GM18861 (cell line): ENCODE data around the gene MOV10.
A peak's percentile ranks its signal among the peaks of the same experiment; 100 is the strongest.
"Not testable (repeated sequence)": the region's sequence is repeated elsewhere in the genome, so short reads cannot be mapped to it uniquely, and the experiment has no call there.

Experiments
- ATAC-seq: cut with Tn5 transposase; IDR thresholded peaks from one replicate; pipeline ENCODE4 v1.9.1; 2021; ENCODE audit not compliant: unreplicated experiment

MOV10 gene

DNA sequence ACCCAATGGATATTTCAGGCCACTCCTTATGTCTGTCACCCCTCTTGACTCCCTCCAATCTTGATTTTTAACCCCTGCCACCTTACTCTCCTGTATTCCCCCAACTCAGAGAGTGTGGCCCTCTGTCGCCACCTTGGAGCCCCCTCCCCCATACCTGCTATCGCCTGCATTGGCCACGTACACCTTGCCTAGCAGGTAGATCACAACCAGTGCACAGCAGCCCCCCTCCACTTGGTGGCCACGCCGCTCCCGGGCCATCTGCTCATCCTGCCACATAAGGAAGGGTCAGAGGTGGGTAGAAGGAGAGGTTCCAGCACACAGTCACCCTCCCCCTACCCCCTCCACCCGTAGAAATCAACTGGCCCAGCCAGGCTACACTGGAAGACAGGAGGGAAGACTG, 37.7 kb downstream of the MOV10 start:
- ATAC-seq, result no peak

DNA sequence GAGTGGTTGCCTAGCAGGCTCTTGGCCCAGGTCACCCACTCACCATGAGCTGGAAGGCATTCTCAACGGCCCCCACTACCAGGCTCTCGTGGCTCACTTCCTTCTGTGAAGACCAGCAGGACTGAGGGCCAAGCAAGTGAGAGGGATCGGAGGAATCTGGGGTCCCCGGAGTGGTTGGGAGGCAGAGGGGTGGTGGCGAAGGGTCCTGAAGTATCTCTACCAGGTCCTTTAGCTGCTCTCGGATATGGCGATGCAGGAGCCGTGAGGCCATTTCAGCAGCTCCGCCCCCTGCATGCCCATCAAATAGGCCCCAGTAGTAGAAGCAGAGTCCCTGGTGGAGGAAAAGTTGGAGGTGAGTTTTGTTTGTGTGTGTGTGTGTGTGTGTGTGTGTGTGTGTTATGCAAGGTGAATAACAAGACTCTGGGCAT, 38.3 kb downstream of the MOV10 start:
- no peak for ATAC-seq

DNA sequence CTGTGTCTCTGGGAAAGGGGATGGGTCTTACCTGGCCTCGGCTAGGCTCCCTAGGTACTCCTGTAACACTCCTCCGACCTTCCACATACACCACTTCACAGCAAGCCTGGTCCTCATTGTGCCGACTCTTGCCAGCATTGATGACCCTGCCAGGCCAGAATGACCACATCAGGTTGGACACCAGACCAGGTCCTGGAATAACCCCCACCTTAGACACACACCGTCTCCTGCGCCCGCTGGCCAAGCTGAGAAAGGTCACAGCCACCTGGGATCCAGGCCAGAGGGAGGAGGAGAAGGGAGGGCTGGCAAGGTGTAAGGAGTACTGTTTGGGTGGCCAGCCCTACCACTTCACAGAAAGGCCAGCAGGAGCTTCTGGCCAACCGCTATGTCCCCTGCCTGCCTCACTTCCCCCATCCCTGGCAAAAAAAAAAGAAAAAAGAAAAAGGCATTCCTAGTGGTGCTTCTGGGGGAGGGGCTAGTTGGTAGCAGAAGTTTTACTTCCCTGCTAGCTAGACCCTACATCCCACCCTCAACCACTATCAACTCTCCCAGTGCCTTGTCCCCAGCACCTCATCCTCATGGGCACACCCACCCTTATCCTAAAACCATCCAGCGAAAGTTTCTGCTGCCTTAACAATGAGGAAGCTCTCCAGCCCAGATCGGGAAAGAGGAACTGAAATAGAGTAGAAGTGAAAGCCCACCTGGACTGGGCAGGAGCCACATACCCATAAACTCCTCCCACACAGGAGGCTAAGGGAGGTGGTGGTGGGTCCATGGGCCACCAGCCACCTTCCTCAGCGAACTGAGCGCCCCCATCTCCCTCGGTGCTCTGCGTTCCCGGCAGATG, 39.2 kb downstream of the MOV10 start:
- ATAC-seq, result peak; percentile 29

DNA sequence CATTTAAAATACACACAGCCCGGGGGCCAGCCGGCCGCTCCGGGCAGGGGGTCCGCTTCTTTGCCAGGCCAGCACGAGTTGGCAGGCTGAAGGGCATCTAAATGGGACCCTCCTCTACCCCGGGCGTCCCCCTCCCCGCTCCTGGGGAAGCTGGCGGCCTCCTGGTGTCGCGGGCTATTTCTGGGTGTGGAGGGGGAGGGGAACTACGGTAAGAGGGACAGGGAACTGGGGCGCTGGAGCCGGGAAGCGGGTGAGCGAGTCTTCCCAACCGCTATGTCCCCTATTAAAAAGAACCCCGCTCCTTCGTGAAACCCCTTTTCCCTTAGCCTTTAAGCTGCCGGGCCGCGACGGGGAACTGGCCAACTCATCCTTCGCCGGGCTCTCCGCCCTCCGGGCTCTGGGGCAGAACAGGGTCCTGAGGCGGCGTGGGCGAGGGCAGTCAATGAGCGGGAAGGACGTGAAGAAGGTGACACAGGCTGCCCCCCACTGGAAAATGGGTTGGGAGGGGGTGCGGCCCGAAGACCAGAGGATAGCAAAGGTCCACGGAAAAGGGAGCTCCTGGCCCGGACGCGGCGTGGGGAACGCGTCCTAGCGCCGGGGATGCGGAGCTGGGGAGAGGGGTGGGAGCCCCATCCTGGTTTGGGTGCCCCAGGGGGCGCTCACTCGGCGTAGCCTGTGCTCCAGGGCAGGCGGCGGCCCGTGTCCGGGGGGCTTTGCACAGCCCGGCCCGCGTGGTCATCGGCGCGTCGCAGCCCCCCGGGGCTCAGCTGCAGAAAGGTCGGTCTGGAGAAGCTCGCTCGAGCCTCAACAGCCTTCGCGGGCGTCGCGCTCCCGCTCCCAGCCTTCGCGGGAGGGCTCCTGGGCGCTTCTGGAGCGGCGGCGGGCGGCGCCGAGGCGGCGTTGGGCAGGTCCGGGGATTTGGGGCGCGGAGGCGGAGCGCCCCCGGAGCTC, 40.1 kb downstream of the MOV10 start:
- ATAC-seq, result no peak

- ATAC-seq, result peak; percentile 60
These were observed 41.0 kb downstream of the MOV10 start, which contains the start of gene PPM1J for GRCh38 chr1:112715264-112716053. PPM1J (minus strand) TSS chr1:112715332; CDS start chr1:112715301, 31 bp downstream.

DNA sequence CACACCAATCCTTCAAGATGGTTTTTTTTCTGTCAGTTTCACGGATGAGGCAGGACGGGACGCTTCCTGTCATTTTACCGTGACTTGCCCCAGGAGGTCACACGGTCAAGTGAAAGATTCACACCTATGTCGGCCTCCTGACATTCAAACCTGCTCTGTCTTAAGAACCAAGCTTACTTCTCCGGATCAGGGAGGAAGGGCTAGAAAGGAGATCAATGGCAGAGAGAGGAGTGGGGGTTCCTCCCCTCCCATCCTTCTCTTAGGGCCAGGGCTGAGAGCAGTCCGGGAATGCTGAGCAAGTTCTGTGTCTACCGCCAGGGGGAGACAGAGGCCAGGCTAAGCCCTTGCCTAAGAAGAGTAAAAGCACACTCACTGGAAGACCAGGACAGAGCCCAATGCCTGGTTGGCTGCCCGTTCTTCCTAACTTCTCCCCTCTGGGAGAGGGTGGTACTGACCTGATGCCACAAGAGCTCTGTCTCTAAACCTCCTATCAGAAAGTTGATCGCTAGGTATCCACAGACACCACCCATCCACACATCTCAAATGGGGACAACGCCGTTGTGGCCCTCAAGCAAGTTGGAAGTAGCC, 41.8 kb downstream of the MOV10 start:
- peak; percentile 30 for ATAC-seq

DNA sequence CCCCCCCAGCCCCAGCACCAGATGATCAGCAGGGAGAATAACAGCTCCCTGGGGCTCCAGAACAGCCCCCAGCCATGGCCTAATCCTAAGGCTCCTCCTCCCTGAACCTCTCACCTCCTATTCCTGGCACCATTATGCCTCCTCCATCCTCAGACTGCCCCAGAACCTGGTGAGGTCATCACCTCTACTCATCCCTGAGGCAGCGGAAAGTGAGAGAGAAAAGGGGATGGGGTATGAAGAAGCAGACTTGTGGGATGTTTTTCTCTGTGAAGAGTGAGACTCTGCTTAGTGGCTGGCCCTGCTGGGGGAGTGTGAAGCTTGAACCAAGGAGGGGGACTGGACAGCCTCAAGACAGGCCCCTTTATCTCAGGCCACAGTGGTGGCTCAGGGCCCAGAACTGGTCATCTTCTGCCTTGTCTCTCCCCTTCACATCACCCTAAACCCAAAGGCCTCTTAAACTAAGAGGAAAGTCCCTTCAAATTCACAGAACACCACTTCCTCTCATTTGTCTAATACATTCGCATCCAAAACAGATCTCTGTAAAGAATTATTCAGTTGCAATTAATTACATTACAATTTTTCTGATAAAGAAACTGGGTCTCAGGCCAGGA, 42.9 kb downstream of the MOV10 start:
- no peak for ATAC-seq

- no peak for ATAC-seq
These were observed 44.4 kb downstream of the MOV10 start for GRCh38 chr1:112718691-112719418.

DNA sequence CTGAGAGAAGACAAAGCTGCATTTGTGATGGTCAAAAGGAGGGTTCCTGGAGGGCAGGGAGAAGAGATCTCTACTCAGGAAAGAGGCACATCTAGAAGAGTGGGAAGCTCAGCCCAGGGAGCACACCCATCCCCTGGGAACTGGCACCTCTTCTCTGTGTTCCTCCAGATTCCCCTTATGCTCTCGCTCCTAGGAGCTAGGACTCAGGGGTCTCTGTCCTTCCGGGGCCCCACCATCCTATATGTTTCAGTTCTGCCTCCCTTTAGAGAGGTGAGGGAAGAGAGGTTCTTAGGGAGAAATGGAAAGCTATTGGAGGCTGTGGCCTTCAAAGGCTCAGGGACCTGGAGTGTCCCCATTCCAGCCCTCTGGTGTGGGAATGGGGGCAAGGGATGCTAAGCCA, 45.2 kb downstream of the MOV10 start:
- no peak for ATAC-seq

DNA sequence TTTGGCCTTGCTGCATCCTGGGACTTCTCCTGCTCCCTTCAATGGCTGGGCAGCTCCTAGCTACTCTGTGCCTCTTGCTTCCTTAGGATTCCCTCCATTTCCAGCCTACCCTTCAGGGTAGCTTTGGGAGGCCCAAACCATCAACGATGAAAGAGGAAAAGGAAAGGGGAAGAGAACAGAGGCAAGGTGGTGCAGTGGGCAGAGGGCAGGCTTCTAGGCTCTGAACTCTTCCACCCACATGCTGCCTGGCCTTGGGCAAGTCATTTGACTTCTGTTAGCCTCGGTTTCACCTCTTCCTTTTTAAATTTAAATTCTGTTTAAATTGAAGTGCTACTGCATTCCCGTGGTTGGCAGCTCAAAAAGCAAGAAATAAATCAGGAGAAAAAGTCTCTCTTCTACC, 46.3 kb downstream of the MOV10 start:
- no peak for ATAC-seq

DNA sequence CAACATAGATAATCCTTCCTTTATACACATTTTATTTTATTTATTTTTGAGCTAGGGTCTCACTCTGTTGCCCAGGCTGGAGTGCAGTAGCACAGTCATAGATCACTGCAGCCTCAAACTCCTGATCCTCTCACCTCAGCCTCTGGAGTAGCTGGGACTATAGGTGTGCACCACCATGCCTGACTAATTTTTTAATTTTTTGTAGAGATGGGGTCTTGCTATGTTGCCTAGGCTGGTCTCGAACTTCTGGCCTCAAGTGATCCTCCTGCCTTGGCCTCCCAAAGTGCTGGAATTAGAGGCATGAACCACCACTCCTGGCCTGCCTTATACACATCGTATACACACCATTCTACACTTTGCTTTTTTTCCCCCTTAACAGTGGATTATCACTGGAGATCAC, 46.8 kb downstream of the MOV10 start:
- ATAC-seq, result not testable (repeated sequence)

- no peak for ATAC-seq
These were observed 47.6 kb downstream of the MOV10 start for GRCh38 chr1:112721966-112722524.

GRCh38 chr1:112722601-112723510, 48.4 kb downstream of the MOV10 start:
- ATAC-seq, result no peak

DNA sequence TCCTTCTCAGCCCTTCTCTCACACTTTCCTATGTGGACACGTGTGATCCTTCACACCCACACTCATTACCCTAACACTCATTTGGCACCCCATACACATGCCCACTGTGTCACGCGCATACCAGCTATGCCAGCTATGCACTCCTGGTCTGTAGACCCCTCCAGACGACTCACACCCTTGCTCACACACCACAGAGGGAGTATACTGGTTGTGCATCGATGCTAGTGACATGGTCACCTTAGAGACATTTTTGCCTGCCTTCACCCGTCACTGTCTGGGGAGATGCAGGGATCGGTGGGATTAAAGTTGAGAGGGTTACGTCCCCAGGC, 49.0 kb downstream of the MOV10 start:
- no peak for ATAC-seq

- ATAC-seq, result not testable (repeated sequence)
These were observed 49.8 kb downstream of the MOV10 start for GRCh38 chr1:112724240-112724639.

GRCh38 chr1:112727716-112728115, 53.3 kb downstream of the MOV10 start:
- ATAC-seq, result no peak

GRCh38 chr1:112728306-112728971, 54.0 kb downstream of the MOV10 start:
- ATAC-seq, result not testable (repeated sequence)

- ATAC-seq, result not testable (repeated sequence)
These were observed 54.6 kb downstream of the MOV10 start for GRCh38 chr1:112729011-112729410.
